ENCODE results near the gene LUC7L.
"Not testable (repeated sequence)": the region's sequence is repeated elsewhere in the genome, so short reads cannot be mapped to it uniquely, and the experiment has no call there.

The LUC7L gene

DNA sequence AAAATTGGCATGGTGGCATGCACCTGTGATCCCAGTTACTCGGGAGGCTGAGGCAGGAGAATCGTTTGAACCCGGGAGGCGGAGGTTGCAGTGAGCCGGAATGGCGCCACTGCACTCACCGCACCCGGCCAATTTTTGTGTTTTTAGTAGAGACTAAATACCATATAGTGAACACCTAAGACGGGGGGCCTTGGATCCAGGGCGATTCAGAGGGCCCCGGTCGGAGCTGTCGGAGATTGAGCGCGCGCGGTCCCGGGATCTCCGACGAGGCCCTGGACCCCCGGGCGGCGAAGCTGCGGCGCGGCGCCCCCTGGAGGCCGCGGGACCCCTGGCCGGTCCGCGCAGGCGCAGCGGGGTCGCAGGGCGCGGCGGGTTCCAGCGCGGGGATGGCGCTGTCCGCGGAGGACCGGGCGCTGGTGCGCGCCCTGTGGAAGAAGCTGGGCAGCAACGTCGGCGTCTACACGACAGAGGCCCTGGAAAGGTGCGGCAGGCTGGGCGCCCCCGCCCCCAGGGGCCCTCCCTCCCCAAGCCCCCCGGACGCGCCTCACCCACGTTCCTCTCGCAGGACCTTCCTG, 49.1 kb downstream of the LUC7L start, which contains the start of gene HBQ1:
Gene HBQ1, plus strand, starts transcription at position 359 of the 575 bp plus-strand sequence. Its CDS starts 28 bp downstream, at position 387.
- no peak for DNase-seq (ENCODE audit: low read depth, low spot score)

DNA sequence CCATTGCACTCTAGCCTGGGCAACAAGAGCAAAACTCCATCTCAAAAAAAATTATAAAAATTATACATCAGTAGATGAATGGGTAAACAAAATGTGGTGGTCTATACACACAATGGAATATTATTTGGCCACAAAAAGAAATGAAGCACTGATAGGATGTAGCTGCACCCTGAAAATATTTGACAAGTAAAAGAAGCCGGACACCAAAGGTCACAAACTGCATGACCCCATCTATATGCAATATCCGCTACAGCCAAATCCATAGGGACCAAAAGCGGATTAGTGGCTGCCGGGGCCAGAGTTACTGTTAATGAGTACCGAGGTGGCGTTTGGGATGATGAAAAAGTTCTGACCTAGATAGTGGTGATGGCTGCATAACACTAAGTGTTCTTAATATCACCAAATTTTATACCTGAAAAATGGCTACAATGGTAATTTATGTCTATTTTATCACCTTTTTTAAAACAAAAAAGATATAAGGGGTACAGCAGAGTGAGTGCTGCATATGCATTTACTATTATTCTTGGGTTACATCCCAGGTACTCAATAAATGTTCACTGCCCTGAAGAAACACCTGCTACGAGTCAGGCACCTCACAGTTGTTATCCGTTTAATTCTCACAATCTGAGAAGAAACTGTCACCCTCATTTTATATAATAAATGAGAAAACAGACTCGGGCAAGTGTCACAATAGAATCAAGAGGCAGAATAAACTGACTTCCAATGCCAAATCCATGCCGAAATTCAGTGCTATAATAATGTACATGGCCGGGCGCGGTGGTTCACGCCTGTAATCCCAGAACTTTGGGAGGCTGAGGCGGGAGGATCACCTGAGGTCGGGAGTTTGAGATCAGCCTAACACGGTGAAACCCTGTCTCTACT, 49.8 kb downstream of the LUC7L start:
- DNase-seq (ENCODE audit: low read depth, low spot score), result no peak

DNA sequence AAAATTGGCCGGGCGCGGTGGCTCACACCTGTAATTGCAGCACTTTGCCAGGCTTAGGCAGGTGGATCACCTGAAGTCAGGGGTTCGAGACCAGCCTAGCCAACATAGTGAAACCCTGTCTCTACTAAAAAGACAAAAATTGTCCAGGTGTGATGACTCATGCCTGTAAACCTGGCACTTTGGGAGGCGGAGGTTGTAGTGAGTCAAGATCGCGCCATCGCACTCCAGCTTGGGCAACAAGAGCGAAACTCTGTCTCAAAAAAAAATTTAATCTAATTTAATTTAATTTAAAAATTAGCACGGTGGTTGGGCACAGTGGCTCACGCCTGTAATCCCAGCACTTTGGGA, 50.6 kb downstream of the LUC7L start:
- no peak for DNase-seq (ENCODE audit: low read depth, low spot score)

DNA sequence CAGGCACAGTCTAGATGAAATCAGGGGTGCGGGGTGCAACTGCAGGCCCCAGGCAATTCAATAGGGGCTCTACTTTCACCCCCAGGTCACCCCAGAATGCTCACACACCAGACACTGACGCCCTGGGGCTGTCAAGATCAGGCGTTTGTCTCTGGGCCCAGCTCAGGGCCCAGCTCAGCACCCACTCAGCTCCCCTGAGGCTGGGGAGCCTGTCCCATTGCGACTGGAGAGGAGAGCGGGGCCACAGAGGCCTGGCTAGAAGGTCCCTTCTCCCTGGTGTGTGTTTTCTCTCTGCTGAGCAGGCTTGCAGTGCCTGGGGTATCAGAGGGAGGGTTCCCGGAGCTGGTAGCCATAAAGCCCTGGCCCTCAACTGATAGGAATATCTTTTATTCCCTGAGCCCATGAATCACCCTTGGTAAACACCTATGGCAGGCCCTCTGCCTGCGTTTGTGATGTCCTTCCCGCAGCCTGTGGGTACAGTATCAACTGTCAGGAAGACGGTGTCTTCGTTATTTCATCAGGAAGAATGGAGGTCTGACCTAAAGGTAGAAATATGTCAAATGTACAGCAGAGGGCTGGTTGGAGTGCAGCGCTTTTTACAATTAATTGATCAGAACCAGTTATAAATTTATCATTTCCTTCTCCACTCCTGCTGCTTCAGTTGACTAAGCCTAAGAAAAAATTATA, 51.1 kb downstream of the LUC7L start:
- DNase-seq (ENCODE audit: low read depth, low spot score), result no peak

DNA sequence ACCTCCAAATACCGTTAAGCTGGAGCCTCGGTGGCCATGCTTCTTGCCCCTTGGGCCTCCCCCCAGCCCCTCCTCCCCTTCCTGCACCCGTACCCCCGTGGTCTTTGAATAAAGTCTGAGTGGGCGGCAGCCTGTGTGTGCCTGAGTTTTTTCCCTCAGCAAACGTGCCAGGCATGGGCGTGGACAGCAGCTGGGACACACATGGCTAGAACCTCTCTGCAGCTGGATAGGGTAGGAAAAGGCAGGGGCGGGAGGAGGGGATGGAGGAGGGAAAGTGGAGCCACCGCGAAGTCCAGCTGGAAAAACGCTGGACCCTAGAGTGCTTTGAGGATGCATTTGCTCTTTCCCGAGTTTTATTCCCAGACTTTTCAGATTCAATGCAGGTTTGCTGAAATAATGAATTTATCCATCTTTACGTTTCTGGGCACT, 51.8 kb downstream of the LUC7L start:
- no peak for DNase-seq (ENCODE audit: low read depth, low spot score)

DNA sequence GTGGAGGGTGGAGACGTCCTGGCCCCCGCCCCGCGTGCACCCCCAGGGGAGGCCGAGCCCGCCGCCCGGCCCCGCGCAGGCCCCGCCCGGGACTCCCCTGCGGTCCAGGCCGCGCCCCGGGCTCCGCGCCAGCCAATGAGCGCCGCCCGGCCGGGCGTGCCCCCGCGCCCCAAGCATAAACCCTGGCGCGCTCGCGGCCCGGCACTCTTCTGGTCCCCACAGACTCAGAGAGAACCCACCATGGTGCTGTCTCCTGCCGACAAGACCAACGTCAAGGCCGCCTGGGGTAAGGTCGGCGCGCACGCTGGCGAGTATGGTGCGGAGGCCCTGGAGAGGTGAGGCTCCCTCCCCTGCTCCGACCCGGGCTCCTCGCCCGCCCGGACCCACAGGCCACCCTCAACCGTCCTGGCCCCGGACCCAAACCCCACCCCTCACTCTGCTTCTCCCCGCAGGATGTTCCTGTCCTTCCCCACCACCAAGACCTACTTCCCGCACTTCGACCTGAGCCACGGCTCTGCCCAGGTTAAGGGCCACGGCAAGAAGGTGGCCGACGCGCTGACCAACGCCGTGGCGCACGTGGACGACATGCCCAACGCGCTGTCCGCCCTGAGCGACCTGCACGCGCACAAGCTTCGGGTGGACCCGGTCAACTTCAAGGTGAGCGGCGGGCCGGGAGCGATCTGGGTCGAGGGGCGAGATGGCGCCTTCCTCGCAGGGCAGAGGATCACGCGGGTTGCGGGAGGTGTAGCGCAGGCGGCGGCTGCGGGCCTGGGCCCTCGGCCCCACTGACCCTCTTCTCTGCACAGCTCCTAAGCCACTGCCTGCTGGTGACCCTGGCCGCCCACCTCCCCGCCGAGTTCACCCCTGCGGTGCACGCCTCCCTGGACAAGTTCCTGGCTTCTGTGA, 52.5 kb downstream of the LUC7L start, which contains the start of gene HBA1:
Gene HBA1, plus strand, starts transcription at position 204 of the 906 bp plus-strand sequence. Its CDS starts 37 bp downstream, at position 241.
- not testable (repeated sequence) for DNase-seq (ENCODE audit: low read depth, low spot score)

DNA sequence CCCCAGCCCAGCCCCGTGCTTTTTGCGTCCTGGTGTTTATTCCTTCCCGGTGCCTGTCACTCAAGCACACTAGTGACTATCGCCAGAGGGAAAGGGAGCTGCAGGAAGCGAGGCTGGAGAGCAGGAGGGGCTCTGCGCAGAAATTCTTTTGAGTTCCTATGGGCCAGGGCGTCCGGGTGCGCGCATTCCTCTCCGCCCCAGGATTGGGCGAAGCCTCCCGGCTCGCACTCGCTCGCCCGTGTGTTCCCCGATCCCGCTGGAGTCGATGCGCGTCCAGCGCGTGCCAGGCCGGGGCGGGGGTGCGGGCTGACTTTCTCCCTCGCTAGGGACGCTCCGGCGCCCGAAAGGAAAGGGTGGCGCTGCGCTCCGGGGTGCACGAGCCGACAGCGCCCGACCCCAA, 53.2 kb downstream of the LUC7L start:
- DNase-seq (ENCODE audit: low read depth, low spot score), result not testable (repeated sequence)

DNA sequence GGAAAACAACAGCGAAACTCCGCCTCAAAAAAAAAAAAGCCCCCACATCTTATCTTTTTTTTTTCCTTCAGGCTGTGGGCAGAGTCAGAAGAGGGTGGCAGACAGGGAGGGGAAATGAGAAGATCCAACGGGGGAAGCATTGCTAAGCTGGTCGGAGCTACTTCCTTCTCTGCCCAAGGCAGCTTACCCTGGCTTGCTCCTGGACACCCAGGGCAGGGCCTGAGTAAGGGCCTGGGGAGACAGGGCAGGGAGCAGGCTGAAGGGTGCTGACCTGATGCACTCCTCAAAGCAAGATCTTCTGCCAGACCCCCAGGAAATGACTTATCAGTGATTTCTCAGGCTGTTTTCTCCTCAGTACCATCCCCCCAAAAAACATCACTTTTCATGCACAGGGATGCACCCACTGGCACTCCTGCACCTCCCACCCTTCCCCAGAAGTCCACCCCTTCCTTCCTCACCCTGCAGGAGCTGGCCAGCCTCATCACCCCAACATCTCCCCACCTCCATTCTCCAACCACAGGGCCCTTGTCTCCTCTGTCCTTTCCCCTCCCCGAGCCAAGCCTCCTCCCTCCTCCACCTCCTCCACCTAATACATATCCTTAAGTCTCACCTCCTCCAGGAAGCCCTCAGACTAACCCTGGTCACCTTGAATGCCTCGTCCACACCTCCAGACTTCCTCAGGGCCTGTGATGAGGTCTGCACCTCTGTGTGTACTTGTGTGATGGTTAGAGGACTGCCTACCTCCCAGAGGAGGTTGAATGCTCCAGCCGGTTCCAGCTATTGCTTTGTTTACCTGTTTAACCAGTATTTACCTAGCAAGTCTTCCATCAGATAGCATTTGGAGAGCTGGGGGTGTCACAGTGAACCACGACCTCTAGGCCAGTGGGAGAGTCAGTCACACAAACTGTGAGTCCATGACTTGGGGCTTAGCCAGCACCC, 54.0 kb downstream of the LUC7L start:
- DNase-seq (ENCODE audit: low read depth, low spot score), result no peak

DNA sequence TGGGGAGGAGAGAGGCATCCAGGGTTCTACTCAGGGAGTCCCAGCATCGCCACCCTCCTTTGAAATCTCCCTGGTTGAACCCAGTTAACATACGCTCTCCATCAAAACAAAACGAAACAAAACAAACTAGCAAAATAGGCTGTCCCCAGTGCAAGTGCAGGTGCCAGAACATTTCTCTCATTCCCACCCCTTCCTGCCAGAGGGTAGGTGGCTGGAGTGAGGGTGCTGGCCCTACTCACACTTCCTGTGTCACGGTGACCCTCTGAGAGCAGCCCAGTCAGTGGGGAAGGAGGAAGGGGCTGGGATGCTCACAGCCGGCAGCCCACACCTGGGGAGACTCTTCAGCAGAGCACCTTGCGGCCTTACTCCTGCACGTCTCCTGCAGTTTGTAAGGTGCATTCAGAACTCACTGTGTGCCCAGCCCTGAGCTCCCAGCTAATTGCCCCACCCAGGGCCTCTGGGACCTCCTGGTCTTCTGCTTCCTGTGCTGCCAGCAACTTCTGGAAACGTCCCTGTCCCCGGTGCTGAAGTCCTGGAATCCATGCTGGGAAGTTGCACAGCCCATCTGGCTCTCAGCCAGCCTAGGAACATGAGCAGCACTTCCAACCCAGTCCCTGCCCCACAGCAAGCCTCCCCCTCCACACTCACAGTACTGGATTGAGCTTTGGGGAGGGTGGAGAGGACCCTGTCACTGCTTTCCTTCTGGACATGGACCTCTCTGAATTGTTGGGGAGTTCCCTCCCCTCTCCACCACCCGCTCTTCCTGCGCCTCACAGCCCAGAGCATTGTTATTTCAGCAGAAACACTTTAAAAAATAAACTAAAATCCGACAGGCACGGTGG, 55.1 kb downstream of the LUC7L start:
- not testable (repeated sequence) for DNase-seq (ENCODE audit: low read depth, low spot score)

DNA sequence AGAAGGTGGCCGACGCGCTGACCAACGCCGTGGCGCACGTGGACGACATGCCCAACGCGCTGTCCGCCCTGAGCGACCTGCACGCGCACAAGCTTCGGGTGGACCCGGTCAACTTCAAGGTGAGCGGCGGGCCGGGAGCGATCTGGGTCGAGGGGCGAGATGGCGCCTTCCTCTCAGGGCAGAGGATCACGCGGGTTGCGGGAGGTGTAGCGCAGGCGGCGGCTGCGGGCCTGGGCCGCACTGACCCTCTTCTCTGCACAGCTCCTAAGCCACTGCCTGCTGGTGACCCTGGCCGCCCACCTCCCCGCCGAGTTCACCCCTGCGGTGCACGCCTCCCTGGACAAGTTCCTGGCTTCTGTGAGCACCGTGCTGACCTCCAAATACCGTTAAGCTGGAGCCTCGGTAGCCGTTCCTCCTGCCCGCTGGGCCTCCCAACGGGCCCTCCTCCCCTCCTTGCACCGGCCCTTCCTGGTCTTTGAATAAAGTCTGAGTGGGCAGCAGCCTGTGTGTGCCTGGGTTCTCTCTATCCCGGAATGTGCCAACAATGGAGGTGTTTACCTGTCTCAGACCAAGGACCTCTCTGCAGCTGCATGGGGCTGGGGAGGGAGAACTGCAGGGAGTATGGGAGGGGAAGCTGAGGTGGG, 55.9 kb downstream of the LUC7L start:
- DNase-seq (ENCODE audit: low read depth, low spot score), result not testable (repeated sequence)

DNA sequence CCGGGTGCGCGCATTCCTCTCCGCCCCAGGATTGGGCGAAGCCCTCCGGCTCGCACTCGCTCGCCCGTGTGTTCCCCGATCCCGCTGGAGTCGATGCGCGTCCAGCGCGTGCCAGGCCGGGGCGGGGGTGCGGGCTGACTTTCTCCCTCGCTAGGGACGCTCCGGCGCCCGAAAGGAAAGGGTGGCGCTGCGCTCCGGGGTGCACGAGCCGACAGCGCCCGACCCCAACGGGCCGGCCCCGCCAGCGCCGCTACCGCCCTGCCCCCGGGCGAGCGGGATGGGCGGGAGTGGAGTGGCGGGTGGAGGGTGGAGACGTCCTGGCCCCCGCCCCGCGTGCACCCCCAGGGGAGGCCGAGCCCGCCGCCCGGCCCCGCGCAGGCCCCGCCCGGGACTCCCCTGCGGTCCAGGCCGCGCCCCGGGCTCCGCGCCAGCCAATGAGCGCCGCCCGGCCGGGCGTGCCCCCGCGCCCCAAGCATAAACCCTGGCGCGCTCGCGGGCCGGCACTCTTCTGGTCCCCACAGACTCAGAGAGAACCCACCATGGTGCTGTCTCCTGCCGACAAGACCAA, 56.8 kb downstream of the LUC7L start, which contains the start of gene HBA2:
Gene HBA2, plus strand, starts transcription at position 503 of the 568 bp plus-strand sequence. Its CDS starts 37 bp downstream, at position 540.
- DNase-seq (ENCODE audit: low read depth, low spot score), result not testable (repeated sequence)

DNA sequence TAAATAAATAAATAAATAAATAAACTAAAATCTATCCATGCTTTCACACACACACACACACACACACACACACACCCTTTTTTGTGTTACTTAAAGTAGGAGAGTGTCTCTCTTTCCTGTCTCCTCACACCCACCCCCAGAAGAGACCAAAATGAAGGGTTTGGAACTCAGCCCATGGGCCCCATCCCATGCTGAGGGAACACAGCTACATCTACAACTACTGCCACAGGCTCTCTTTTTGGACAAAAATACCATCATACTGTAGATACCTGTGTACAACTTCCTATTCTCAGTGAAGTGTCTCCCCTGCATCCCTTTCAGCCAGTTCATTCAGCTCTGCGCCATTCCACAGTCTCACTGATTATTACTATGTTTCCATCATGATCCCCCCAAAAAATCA, 58.5 kb downstream of the LUC7L start:
- DNase-seq (ENCODE audit: low read depth, low spot score), result no peak

DNA sequence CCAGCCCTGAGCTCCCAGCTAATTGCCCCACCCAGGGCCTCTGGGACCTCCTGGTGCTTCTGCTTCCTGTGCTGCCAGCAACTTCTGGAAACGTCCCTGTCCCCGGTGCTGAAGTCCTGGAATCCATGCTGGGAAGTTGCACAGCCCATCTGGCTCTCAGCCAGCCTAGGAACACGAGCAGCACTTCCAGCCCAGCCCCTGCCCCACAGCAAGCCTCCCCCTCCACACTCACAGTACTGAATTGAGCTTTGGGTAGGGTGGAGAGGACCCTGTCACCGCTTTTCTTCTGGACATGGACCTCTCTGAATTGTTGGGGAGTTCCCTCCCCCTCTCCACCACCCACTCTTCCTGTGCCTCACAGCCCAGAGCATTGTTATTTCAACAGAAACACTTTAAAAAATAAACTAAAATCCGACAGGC, 59.2 kb downstream of the LUC7L start:
- not testable (repeated sequence) for DNase-seq (ENCODE audit: low read depth, low spot score)

DNA sequence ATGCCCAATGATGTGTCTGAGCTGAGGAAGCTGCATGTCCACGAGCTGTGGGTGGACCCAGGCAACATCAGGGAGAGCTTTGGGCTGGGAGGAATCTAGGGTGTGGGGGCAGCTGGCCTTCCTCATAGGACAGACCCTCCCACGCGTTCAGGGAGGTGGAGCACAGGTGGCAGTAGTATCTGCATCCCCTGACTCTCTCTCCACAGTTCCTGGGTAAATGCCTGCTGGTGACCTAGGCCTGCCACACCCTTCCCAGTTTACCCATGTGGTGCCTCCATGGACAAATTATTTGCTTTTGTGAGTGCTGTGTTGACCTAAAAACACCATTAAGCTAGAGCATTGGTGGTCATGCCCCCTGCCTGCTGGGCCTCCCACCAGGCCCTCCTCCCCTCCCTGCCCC, 60.2 kb downstream of the LUC7L start:
- no peak for DNase-seq (ENCODE audit: low read depth, low spot score)

DNA sequence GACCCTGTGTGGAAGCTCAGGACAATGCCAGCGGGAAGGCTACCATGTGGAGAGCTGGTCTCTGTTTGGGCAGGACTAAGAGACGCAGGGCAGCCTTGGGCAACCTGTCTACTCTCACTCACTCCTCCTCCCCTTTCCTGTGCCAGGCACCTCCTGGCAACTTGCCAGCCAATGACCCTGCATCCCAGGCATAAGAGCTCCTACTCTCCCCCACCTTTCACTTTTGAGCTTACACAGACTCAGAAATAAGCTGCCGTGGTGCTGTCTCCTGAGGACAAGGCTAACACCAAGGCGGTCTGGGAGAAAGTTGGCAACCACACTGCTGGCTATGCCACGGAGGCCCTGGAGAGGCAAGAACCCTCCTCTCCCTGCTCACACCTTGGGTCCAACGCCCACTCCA, 60.8 kb downstream of the LUC7L start:
- DNase-seq (ENCODE audit: low read depth, low spot score), result no peak

DNA sequence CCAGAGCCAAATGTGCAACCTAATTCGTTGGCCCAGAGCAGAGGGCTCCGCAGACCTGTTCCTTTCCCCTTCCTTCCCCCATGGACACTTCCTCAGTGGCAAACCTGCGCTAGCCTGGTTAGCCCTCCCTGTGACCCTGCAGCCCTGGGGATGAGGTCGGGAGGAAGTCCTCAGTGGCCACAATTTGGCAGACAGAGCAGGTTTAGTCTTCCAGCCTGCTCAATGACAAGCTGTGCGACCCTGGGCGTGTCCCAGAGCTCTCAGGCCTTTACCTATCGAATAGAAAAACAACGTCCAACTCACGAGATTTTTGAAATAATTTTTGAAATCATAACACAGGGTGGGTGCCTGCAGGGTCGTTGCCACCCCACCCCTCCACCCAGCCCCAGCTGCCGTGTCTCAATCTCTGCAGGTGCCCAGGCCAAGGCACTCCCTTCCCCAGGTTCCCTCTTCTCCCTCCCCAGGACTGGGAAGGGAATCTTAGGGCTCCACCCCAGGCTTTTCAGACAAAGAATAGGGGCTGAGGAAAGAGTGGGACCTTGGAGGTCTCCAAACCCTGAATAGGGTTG, 62.0 kb downstream of the LUC7L start:
- DNase-seq (ENCODE audit: low read depth, low spot score), result no peak

DNA sequence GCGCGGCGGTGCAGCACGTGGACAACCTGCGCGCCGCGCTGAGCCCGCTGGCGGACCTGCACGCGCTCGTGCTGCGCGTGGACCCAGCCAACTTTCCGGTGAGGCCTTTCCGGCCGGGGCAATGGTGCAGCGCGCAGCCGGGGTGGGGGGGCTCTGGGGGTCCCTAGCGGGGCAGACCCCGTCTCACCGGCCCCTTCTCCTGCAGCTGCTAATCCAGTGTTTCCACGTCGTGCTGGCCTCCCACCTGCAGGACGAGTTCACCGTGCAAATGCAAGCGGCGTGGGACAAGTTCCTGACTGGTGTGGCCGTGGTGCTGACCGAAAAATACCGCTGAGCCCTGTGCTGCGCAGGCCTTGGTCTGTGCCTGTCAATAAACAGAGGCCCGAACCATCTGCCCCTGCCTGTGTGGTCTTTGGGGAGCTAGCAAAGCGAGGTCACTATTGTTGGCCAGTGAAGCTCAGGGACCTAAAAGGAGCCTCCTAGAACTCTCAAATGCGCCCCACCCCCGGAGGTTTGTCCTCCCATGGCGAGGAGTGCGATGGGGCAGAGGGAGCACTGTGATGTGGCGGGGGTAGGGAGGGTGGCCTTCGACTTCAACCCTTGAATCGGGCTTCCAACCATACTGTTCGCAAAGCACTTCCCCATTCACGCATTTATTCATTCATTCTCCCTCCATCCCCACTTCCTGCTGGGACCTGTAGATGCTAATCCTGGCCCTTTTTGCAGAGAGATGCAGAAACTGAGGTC, 62.7 kb downstream of the LUC7L start:
- no peak for DNase-seq (ENCODE audit: low read depth, low spot score)

Measured in brain pericyte (primary cell).